Activated CD8-positive, alpha-beta memory T cell treated with anti-CD3 and anti-CD28 coated beads for 36 hours (primary cell): ENCODE results near the gene ZNF142. TPM values are rescaled to one million over a fixed set of nuclear protein-coding genes. Genes with fewer than 3 reads are reported as not detected.

ENCODE experiments used
- CTCF ChIA-PET: fragments of 350-600 bp; sonication (Branson Sonifier 250); formaldehyde crosslinking; loops from one replicate; lab custom pipeline; 2021; ENCODE audit warnings: antibody characterized with exemption; lab: Charles Lee
- POLR2A ChIA-PET: fragments of 350-600 bp; sonication (Branson Sonifier 250); formaldehyde crosslinking; loops from one replicate; lab custom pipeline; 2021; ENCODE audit warnings: antibody characterized with exemption; lab: Charles Lee
- total RNA-seq, 2 experiments: library from RNA; stranded (reverse); gene quantifications; one replicate each; pipeline ENCODE4 v1.2.3, GENCODE V29; 2021

Gene ZNF142
- total RNA-seq, 2 experiments from 2014 or later = 55.2 to 56.0 TPM

- CTCF ChIA-PET = interaction anchor here (1.3 to 1.4 kb wide), 2 partner anchors 15 to 16 kb away, joined by 3 read pairs; no protein-coding TSS in a partner anchor
Observed at GRCh38 chr2:218662827-218663226, 3.4 kb upstream of the ZNF142 start.

GRCh38 chr2:218662377-218662776 is 3.0 kb upstream of the ZNF142 start:
- ChIA-PET CTCF (interaction anchor here (1.4 kb wide), 1 partner anchor 16 kb away, joined by 3 read pairs; no protein-coding TSS in a partner anchor), POLR2A (no interaction called here)

More at GRCh38 chr2:218662827-218663226, 3.4 kb upstream of the ZNF142 start:
- POLR2A ChIA-PET = no interaction called here

- ChIA-PET CTCF (interaction anchor here (0.6 to 3.9 kb wide), 11 partner anchors 9 to 444 kb away, joined by 3 to 31 read pairs (median 3); partner anchors contain the start of genes RNF25, STK36 and TTLL4), POLR2A (interaction anchor here (0.6 to 3.4 kb wide), 11 partner anchors 10 to 709 kb away, joined by 3 to 31 read pairs (median 4); partner anchors contain the start of genes AAMP, PNKD, RNF25 and STK36)
Observed at GRCh38 chr2:218659988-218660358, 550 bp upstream of the ZNF142 start.

GRCh38 chr2:218658671-218659257 is 659 bp downstream of the ZNF142 start:
- POLR2A ChIA-PET = interaction anchor here (0.5 to 3.4 kb wide), 12 partner anchors 9 to 541 kb away, joined by 3 to 31 read pairs (median 4); partner anchors contain the start of genes AAMP, PNKD, RNF25 and STK36
- CTCF ChIA-PET = interaction anchor here (0.6 to 3.9 kb wide), 8 partner anchors 8 to 190 kb away, joined by 3 to 31 read pairs (median 5); partner anchors contain the start of genes RNF25, STK36 and TTLL4

GRCh38 chr2:218655751-218656150 is 3.7 kb downstream of the ZNF142 start:
- POLR2A ChIA-PET = interaction anchor here (1.5 kb wide), 1 partner anchor 12 kb away, joined by 4 read pairs; no protein-coding TSS in a partner anchor
- CTCF ChIA-PET = interaction anchor here (1.9 kb wide), 1 partner anchor 192 kb away, joined by 5 read pairs; no protein-coding TSS in a partner anchor

GRCh38 chr2:218648787-218649100 is 10.7 kb downstream of the ZNF142 start:
- POLR2A ChIA-PET = no interaction called here

GRCh38 chr2:218648088-218648786 is 11.2 kb downstream of the ZNF142 start:
- CTCF ChIA-PET = interaction anchor here (0.7 to 3.7 kb wide), 8 partner anchors 10 to 199 kb away, joined by 3 to 14 read pairs (median 4); partner anchors contain the start of genes BCS1L, RNF25, STK36 and ZNF142

More at GRCh38 chr2:218648787-218649100, 10.7 kb downstream of the ZNF142 start:
- CTCF ChIA-PET = interaction anchor here (1.0 to 3.7 kb wide), 6 partner anchors 10 to 199 kb away, joined by 3 to 14 read pairs (median 4); partner anchors contain the start of genes BCS1L, RNF25, STK36 and ZNF142

GRCh38 chr2:218645126-218645525 is 14.3 kb downstream of the ZNF142 start:
- POLR2A ChIA-PET = no interaction called here
- CTCF ChIA-PET = interaction anchor here (1.1 kb wide), 1 partner anchor 14 kb away, joined by 4 read pairs; the partner anchor contains the start of genes BCS1L and ZNF142

More at GRCh38 chr2:218648088-218648786, 11.2 kb downstream of the ZNF142 start:
- POLR2A ChIA-PET = no interaction called here

- CTCF ChIA-PET = interaction anchor here (1.1 kb wide), 1 partner anchor 15 kb away, joined by 4 read pairs; the partner anchor contains the start of genes BCS1L and ZNF142
- POLR2A ChIA-PET = interaction anchor here (0.9 kb wide), 1 partner anchor 11 kb away, joined by 4 read pairs; no protein-coding TSS in a partner anchor
Observed at GRCh38 chr2:218644721-218645120, 14.7 kb downstream of the ZNF142 start.

- ChIA-PET POLR2A (interaction anchor here (0.9 kb wide), 1 partner anchor 11 kb away, joined by 4 read pairs; no protein-coding TSS in a partner anchor), CTCF (no interaction called here)
Observed at GRCh38 chr2:218643751-218644310, 15.6 kb downstream of the ZNF142 start.

- CTCF ChIA-PET = interaction anchor here (1.3 kb wide), 1 partner anchor 209 kb away, joined by 3 read pairs; no protein-coding TSS in a partner anchor
Observed at GRCh38 chr2:218642786-218643185, 16.6 kb downstream of the ZNF142 start.

GRCh38 chr2:218642121-218642656 is 17.2 kb downstream of the ZNF142 start:
- ChIA-PET CTCF (interaction anchor here (1.3 kb wide), 1 partner anchor 210 kb away, joined by 3 read pairs; no protein-coding TSS in a partner anchor), POLR2A (no interaction called here)

More at GRCh38 chr2:218642786-218643185, 16.6 kb downstream of the ZNF142 start:
- POLR2A ChIA-PET = no interaction called here

GRCh38 chr2:218638372-218638771 is 21.1 kb downstream of the ZNF142 start:
- ChIA-PET POLR2A (no interaction called here), CTCF (no interaction called here)

GRCh38 chr2:218635719-218636118 is 23.7 kb downstream of the ZNF142 start:
- ChIA-PET CTCF (interaction anchor here (0.9 kb wide), 1 partner anchor 24 kb away, joined by 3 read pairs; the partner anchor contains the start of genes BCS1L and ZNF142), POLR2A (no interaction called here)

- ChIA-PET POLR2A (interaction anchor here (0.6 kb wide), 1 partner anchor 89 kb away, joined by 5 read pairs; no protein-coding TSS in a partner anchor), CTCF (interaction anchor here (0.9 kb wide), 1 partner anchor 831 kb away, joined by 3 read pairs; no protein-coding TSS in a partner anchor)
Observed at GRCh38 chr2:218631837-218632236, 27.6 kb downstream of the ZNF142 start.

GRCh38 chr2:218627939-218628338 is 31.5 kb downstream of the ZNF142 start:
- CTCF ChIA-PET = interaction anchor here (1.0 to 1.2 kb wide), 3 partner anchors 20 to 126 kb away, joined by 3 read pairs; no protein-coding TSS in a partner anchor
- POLR2A ChIA-PET = interaction anchor here (1.0 kb wide), 1 partner anchor 32 kb away, joined by 4 read pairs; the partner anchor contains the start of genes BCS1L and ZNF142

- ChIA-PET POLR2A (no interaction called here), CTCF (no interaction called here)
Observed at GRCh38 chr2:218626369-218626768, 33.1 kb downstream of the ZNF142 start.

GRCh38 chr2:218623366-218623705 is 36.1 kb downstream of the ZNF142 start:
- ChIA-PET CTCF (no interaction called here), POLR2A (no interaction called here)
